SK-N-SH (cell line): ENCODE results near the gene GIT2. TPM values are rescaled to one million over a fixed set of nuclear protein-coding genes. Genes with fewer than 3 reads are reported as not detected.

Source experiments
- CTCF ChIA-PET: fragments of 300-600, 350-600 bp; formaldehyde crosslinking; extraction: SDS; loops from one replicate; lab custom pipeline; 2021; lab: Yijun Ruan, JAX
- POLR2A ChIA-PET: fragments of 350-600 bp; sonication (Branson Sonifier 250); formaldehyde crosslinking; extraction: SDS; loops from one replicate; lab custom pipeline; 2020; ENCODE audit warnings: antibody characterized with exemption, inconsistent platforms; lab: Yijun Ruan, JAX
- DNase-seq: peaks from one replicate; pipeline ENCODE4 v3.0.0; 2012
- H2AFZ ChIP-seq: fragments of 200-600 bp; sonication (generic); 2 replicates; pipeline ENCODE4 v1.8.1; 2016; ENCODE audit warnings: antibody characterized with exemption, mild to moderate bottlenecking, low read depth
- H3F3A ChIP-seq: fragments of 200-600 bp; sonication (generic); replicated peaks from 2 replicates; pipeline ENCODE3; 2016; ENCODE audit warnings: antibody characterized with exemption, mild to moderate bottlenecking; ENCODE audit not compliant: insufficient read depth
- H3K27ac ChIP-seq, 2 experiments: fragments of 200-500 bp in 1 of 2; fragments of 200-600 bp in 1 of 2; sonication (Bioruptor generic) in 1 of 2; sonication (generic), shearing (Covaris generic) in 1 of 2; 2 replicates each; pipeline versions ENCODE4 v1.5.1 to v1.6.1; 2014 to 2016; ENCODE audit warnings: low read depth in 2 of 2, inconsistent platforms in 1 of 2, low read length in 1 of 2, mild to moderate bottlenecking in 1 of 2, mixed read lengths in 1 of 2
- H3K27me3 ChIP-seq: fragments of 200-600 bp; sonication (generic), shearing (Covaris generic); 2 replicates; pipeline ENCODE4 v1.6.1; 2016; ENCODE audit warnings: mixed run types; ENCODE audit not compliant: insufficient read depth
- H3K36me3 ChIP-seq, 2 experiments: fragments of 200-500 bp in 1 of 2; fragments of 200-600 bp in 1 of 2; sonication (Bioruptor generic) in 1 of 2; sonication (generic) in 1 of 2; replicated peaks in 1 of 2; 2 replicates each; pipeline versions ENCODE3 to v1.5.1; 2014 to 2016; ENCODE audit warnings: low read length in 1 of 2, mild to moderate bottlenecking in 1 of 2; ENCODE audit not compliant: insufficient read depth in 2 of 2, control insufficient read depth in 1 of 2
- H3K4me1 ChIP-seq, 2 experiments: fragments of 200-500 bp in 1 of 2; fragments of 200-600 bp in 1 of 2; sonication (Bioruptor generic) in 1 of 2; sonication (generic), shearing (Covaris generic) in 1 of 2; 2 replicates each; pipeline versions ENCODE4 v1.5.1 to v1.6.1; 2014 to 2016; ENCODE audit warnings: low read depth in 1 of 2, low read length in 1 of 2, mixed run types in 1 of 2; ENCODE audit not compliant: insufficient read depth in 2 of 2, control insufficient read depth in 1 of 2
- H3K4me2 ChIP-seq: fragments of 200-600 bp; sonication (generic), shearing (Covaris generic); 2 replicates; pipeline ENCODE4 v1.6.1; 2017; ENCODE audit warnings: mixed run types
- H3K4me3 ChIP-seq, 2 experiments: fragments of 200-500 bp in 1 of 2; fragments of 200-600 bp in 1 of 2; sonication (Bioruptor generic) in 1 of 2; sonication (generic), shearing (Covaris generic) in 1 of 2; 2 replicates each; pipeline versions ENCODE4 v1.5.1 to v1.8.1; 2014 to 2016; ENCODE audit warnings: low read depth in 2 of 2, inconsistent platforms in 1 of 2, low read length in 1 of 2, mild to moderate bottlenecking in 1 of 2, mixed read lengths in 1 of 2, moderate library complexity in 1 of 2
- H3K79me2 ChIP-seq: fragments of 200-600 bp; sonication (generic); 2 replicates; pipeline ENCODE4 v1.8.1; 2017; ENCODE audit warnings: mild to moderate bottlenecking; ENCODE audit not compliant: insufficient read depth
- H3K9ac ChIP-seq: fragments of 200-600 bp; sonication (generic); 2 replicates; pipeline ENCODE4 v1.6.1; 2017; ENCODE audit warnings: mixed run types
- H3K9me2 ChIP-seq: fragments of 200-600 bp; sonication (generic); 2 replicates; pipeline ENCODE4 v1.6.1; 2017; ENCODE audit warnings: mixed run types
- H3K9me3 ChIP-seq: fragments of 200-600 bp; sonication (generic); 2 replicates; pipeline ENCODE4 v1.6.1; 2017; ENCODE audit warnings: mixed run types, mild to moderate bottlenecking, moderate library complexity
- H4K20me1 ChIP-seq: fragments of 200-600 bp; sonication (generic); 2 replicates; pipeline ENCODE4 v1.6.1; 2017; ENCODE audit warnings: mild to moderate bottlenecking, mixed run types; ENCODE audit not compliant: insufficient read depth
- CTCF ChIP-seq: fragments of 200-600 bp; sonication (generic); IDR thresholded peaks from 2 replicates; pipeline ENCODE4 v1.6.1; 2017; ENCODE audit warnings: antibody characterized with exemption, mild to moderate bottlenecking, moderate library complexity
- EP300 ChIP-seq, 2 experiments: IDR thresholded peaks; 2 replicates each; pipeline versions ENCODE4 v1.4.0 to v1.6.1; 2012; ENCODE audit warnings: borderline replicate concordance in 1 of 2, low read depth in 1 of 2, low read length in 1 of 2
- IRF3 ChIP-seq: fragments of 150-350 bp; IDR thresholded peaks from 2 replicates; pipeline ENCODE4 v1.6.1; 2016; ENCODE audit warnings: mild to moderate bottlenecking, low read depth, low read length
- TCF12 ChIP-seq: IDR thresholded peaks from 2 replicates; pipeline ENCODE4 v1.4.0; 2012
- TEAD4 ChIP-seq: IDR thresholded peaks from 2 replicates; pipeline ENCODE4 v1.4.0; 2012; ENCODE audit warnings: mild to moderate bottlenecking, borderline replicate concordance; ENCODE audit not compliant: insufficient read depth
- YY1 ChIP-seq: IDR thresholded peaks from 2 replicates; pipeline ENCODE4 v1.4.0; 2012; ENCODE audit warnings: low read depth, mild to moderate bottlenecking
- WGBS: methylation state at CpG from one replicate; pipeline ENCODE4 v1.1.6; 2017; ENCODE audit warnings: low lambda C conversion rate; 5-methylcytosine and 5-hydroxymethylcytosine counted together
- polyA plus RNA-seq, 3 experiments: library from polyadenylated mRNA; depleted of rRNA; stranded (reverse); fragments of >200 nt; gene quantifications; 2 replicates each; pipeline ENCODE4 v1.2.3, GENCODE V29; 2012

The GIT2 gene
- polyA plus RNA-seq, 1 of the 3 experiments (the other 2 are of a cell fraction): 21.2 TPM

GRCh38 chr12:109894939-109895338, 101.2 kb downstream of the GIT2 start:
- H3K27ac ChIP-seq: no peak overlapping the region
- no peaks in the 10 kb centered on the region for H4K20me1 ChIP-seq
- H3K36me3 ChIP-seq: no peaks in the 10 kb centered on the region
- no peak overlapping the region for H3K9ac ChIP-seq
- H3K9me2 ChIP-seq: no peaks in the 10 kb centered on the region
- H3K27me3 ChIP-seq: no peaks in the 10 kb centered on the region
- TF ChIP-seq CTCF: no peak
- no peak for TF ChIP-seq IRF3
- no peak for TF ChIP-seq TEAD4
- POLR2A ChIA-PET: no interaction called here
- H3K4me2 ChIP-seq: no peak overlapping the region
- H2AFZ ChIP-seq: no peak overlapping the region
- H3K4me1 ChIP-seq: peaks cover 0 to 3% of the 10 kb centered on the region in 2 experiments; a peak in 1 of 4 replicates
- CTCF ChIA-PET: interaction anchor here (1.1 to 2.5 kb wide), 2 partner anchors 33 to 41 kb away, joined by 3 to 6 read pairs; no protein-coding TSS in a partner anchor
- no peaks in the 10 kb centered on the region for H3K9me3 ChIP-seq
- no peak overlapping the region for H3K4me3 ChIP-seq
- DNase-seq: no peak
- 27% methylated on average over 4 of the region's 4 CpGs for WGBS
- peaks cover 8% of the 10 kb centered on the region; the same call in 1 of the 2 replicates for H3K79me2 ChIP-seq
- H3F3A ChIP-seq: peaks cover 5% of the 10 kb centered on the region

- Histone ChIP-seq H3K27ac (no peak overlapping the region), H3K79me2 (no peaks in the 10 kb centered on the region), H3K4me3 (no peak overlapping the region), H4K20me1 (no peaks in the 10 kb centered on the region), H3K4me2 (no peak overlapping the region), H3K27me3 (no peaks in the 10 kb centered on the region), H3K9me3 (no peaks in the 10 kb centered on the region), H3F3A (peaks cover 10% of the 10 kb centered on the region), H2AFZ (no peak overlapping the region), H3K4me1 (peaks cover 0 to 4% of the 10 kb centered on the region in 2 experiments; a peak in 2 of 4 replicates), H3K36me3 (no peaks in the 10 kb centered on the region), H3K9me2 (no peaks in the 10 kb centered on the region), H3K9ac (no peak overlapping the region)
- POLR2A ChIA-PET: interaction anchor here (0.7 kb wide), 1 partner anchor 49 kb away, joined by 3 read pairs; no protein-coding TSS in a partner anchor
- CTCF ChIA-PET: interaction anchor here (1.4 to 2.5 kb wide), 2 partner anchors 17 to 40 kb away, joined by 3 to 6 read pairs; no protein-coding TSS in a partner anchor
- WGBS: 59% methylated on average over 7 of the region's 7 CpGs
- TF ChIP-seq YY1: no peak
- TF ChIP-seq EP300 (IDR thresholded peaks at IDR 0.05; ENCODE audit: borderline replicate concordance in 1 of 2, low read depth in 1 of 2, low read length in 1 of 2): no peak
- DNase-seq: no peak
These were observed 102.7 kb downstream of the GIT2 start for GRCh38 chr12:109893261-109893995.

GRCh38 chr12:109892748-109893147, 103.4 kb downstream of the GIT2 start:
- ChIA-PET CTCF (interaction anchor here (1.4 kb wide), 1 partner anchor 18 kb away, joined by 3 read pairs; no protein-coding TSS in a partner anchor), POLR2A (no interaction called here)
- Histone ChIP-seq H3F3A (peaks cover 12% of the 10 kb centered on the region), H3K9me3 (no peaks in the 10 kb centered on the region), H3K36me3 (no peaks in the 10 kb centered on the region), H3K4me2 (no peak overlapping the region), H3K27ac (no peak overlapping the region), H3K79me2 (no peaks in the 10 kb centered on the region), H3K4me3 (no peak overlapping the region), H2AFZ (no peak overlapping the region), H3K9ac (no peak overlapping the region), H3K9me2 (no peaks in the 10 kb centered on the region), H3K4me1 (peaks cover 0 to 10% of the 10 kb centered on the region in 2 experiments; a peak in 2 of 4 replicates), H3K27me3 (no peaks in the 10 kb centered on the region), H4K20me1 (no peaks in the 10 kb centered on the region)
- DNase-seq: no peak
- 58% methylated on average over 4 of the region's 4 CpGs for WGBS
- TF ChIP-seq TCF12: no peak
